HG03095 (cell line): ENCODE measurements around the gene PECR.
A peak's percentile ranks its signal among the peaks of the same experiment; 100 is the strongest.
"Not testable (repeated sequence)": the region's sequence is repeated elsewhere in the genome, so short reads cannot be mapped to it uniquely, and the experiment has no call there.

ENCODE experiments used
- ATAC-seq: cut with Tn5 transposase; IDR thresholded peaks from one replicate; pipeline ENCODE4 v1.9.1; 2021; ENCODE audit warnings: moderate library complexity; ENCODE audit not compliant: unreplicated experiment

PECR gene

GRCh38 chr2:216031960-216032689 lies 49.5 kb downstream of the PECR start:
- peak; percentile 76 for ATAC-seq

DNA sequence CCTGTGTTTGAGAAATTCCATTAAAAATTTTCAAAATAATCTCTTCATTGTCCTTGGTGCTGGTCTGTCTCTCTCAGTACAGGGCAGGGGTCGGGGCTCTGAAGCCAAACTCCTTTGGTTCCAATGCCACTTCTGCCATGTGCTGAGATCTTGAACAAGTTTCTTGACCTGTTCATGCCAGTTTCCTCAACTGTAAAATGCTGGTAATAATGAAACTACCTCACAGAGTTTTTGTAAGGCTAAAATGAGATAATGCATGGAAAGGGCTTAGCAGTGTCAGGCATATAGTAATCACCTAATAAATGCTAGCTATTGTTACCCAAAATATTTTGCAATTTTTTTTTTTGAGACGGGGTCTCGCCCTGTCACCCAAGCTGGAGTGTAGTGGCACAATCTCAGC lies 51.4 kb downstream of the PECR start:
- ATAC-seq = no peak

GRCh38 chr2:216029416-216030129 lies 52.0 kb downstream of the PECR start:
- ATAC-seq = no peak

GRCh38 chr2:216024779-216025336 lies 56.8 kb downstream of the PECR start:
- no peak for ATAC-seq

- ATAC-seq = peak; percentile 76
Measured at GRCh38 chr2:216023055-216023648, 58.5 kb downstream of the PECR start.

DNA sequence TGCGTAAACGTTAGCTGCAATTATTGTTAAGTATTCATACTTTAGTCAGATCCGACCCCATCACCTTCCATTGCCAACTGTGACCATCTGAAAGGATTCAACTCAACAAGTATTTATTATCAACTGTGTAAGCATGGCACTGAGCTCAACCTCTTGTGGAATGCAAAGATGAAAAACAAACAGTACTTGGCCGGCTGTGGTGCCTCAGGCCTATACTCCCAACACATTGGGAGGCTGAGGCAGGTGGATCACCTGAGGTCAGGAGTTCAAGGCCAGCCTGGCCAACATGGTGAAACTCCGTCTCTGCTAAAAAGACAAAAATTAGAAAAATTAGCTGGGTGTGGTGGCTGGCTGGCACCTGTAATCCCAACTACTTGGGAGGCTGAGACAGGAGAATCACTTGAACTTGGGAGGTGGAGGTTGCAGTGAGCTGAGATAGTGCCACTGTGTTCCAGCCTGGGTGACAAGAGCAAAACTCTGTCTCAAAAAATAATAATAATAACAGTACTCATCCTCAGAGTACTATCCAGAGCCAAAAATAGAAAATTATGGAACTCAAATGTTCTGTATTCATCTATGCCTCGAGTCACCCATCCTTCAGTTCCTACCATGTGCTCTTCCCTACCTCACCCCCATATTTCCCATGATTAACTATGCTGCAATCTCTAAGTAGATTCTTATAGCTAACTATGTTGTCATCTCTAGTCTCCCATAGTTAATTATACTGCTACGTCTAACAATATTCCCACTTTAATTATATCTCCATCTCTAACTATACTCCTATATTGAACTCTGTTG lies 59.6 kb downstream of the PECR start:
- no peak for ATAC-seq

DNA sequence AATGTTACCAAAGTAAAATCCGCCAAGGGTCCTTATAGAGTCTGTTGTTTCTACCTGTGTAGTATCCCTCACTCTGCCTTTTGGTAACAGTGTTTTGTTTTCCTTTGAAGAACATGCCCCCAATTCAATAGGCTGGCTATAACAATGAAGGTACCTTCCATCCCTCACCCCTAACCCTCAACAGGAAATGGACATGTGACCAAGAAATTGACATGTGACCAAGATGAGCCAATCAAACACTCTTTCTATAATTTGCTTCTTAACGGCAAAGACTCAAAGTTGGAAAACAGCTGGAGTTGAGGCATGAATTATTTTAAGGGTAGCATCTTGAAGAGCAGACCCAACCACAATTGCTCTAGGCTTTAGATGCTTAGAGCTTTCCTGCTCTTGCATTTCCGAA lies 62.9 kb downstream of the PECR start:
- no peak for ATAC-seq

DNA sequence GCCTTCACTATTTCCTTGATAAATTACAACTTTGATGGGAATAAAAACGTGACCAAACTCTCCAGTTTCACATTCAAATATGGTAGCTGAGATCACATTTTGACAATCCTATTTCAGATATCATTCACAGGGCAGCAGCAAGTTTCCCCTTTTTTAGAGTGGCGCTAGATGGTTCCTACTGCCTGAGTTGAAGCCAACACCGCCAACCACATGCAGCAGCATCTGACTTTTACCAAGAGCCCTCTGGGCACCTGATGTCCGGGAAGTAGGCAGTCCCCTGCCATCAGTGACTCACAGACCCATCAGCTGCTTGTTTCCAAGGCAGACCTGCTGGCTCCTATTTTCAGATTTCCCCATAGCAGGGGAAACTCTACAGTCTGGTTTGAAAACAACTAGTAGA lies 64.2 kb downstream of the PECR start:
- ATAC-seq = no peak

DNA sequence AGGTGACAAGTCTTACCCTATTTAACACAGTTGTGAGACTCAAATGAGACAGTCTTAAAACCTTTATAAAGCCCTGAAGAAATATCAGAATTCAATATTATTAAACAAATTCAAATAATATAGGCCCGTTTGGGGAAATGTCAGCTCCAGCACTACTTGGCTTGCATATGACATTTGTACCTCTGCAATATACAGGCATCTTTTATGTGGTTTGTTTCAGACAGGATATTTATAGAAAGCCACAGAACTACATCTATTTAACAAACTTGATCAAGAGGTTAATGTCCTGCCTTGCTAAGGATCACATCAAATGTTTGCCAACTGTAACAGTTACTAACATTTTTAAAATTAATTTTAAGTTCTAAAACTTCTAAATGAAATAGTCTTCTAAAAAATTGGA lies 65.0 kb downstream of the PECR start:
- no peak for ATAC-seq

GRCh38 chr2:216015722-216016464 lies 65.7 kb downstream of the PECR start:
- peak; percentile 79 for ATAC-seq

DNA sequence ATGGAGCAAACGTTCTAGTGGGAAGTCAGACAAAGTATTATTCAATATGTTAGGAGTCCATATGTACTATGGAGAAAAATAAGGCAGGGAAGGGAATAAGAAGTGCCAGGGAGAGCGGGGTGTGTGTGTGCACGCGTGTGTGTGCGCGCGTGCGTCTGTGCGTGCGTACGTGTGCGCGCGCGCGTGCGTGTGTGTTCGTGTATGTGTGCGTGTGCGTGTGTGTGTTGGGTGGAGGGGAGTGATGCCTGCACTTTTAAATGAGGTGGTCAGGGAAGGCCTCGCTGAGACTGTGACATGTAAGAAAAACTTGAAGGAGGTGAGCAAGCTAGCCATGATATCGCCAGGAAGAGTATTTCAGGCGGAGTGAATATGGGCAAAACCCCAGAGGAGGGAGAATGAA lies 66.6 kb downstream of the PECR start:
- no peak for ATAC-seq

GRCh38 chr2:216014006-216014405 lies 67.6 kb downstream of the PECR start:
- ATAC-seq = no peak

DNA sequence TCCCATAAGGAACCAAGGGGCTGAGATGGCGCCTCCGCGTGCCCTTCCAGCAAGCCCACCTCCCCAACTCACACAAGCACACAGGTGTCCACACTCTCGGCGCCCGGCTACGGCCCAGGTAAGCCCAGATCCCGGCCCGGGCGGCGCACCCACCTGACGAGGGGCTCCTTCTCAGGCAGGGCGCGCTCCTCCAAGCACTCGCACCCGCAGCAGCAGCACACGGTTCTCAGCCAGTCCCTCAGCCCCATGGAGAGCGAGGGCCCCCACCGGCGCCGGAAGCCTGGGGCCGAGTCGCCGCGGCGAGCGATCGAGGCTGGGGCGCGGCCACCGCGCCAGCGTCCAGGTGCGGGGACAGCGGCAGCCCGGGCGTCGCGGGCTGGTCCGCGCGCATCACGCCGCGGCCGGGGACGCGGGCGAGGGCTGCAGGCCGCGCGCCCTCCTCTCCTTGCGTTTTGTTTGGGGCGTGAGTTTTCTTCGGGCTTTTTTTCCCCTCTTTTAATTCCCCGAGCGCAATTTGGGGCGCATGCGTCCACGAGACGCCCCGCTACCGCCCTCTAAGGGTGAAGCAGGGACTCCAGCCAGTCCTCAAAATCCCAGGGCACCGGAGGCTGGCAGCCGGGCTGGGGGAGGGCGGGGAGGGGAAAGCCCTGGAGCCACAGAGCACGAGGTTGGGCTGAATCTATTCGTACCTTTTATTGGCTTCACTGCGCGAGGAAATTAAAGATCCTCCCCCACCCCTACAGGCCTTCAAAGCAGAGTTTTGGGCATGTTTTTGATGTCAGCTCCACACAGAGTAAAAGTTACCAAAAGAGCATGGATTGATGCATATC lies 68.3 kb downstream of the PECR start, which contains the start of gene MREG:
MREG (minus strand) TSS at position 472 of the 830 bp plus-strand sequence; CDS start at position 248, 224 bp downstream.
- ATAC-seq = peak; percentile 45

DNA sequence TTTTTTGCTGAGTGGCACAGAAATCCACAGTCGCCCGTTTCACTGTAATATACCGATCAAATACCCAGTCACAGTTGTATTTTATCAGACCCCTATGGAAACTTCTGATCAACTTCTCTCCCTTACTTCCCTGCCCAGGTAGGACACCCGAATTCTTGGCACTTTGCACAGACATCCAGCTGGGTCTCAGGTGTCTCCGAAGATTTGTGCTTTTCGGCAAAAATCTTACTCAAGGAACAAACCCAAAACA lies 68.9 kb downstream of the PECR start:
- ATAC-seq = no peak

- no peak for ATAC-seq
Measured at GRCh38 chr2:216012133-216012829, 69.3 kb downstream of the PECR start.

- ATAC-seq = not testable (repeated sequence)
Measured at GRCh38 chr2:216009215-216009614, 72.4 kb downstream of the PECR start.

DNA sequence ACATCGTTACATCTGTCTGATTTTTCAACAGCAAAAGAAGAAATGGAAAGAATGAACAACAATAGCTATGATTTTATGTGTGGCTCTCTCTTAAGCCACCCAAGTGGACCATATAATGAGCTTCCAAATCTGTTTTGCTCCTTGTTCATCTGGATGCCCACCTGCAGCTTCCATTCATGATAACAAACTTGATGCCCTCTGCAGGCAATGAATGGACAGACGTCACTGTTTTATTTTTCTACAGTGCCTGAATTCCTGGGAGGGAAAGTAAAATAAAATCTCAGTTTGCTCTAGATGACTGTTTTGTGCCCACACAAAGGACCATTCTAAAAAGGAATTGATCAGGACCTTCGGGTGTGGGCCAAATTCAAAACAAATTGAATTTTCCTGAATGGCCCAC lies 73.2 kb downstream of the PECR start:
- no peak for ATAC-seq

DNA sequence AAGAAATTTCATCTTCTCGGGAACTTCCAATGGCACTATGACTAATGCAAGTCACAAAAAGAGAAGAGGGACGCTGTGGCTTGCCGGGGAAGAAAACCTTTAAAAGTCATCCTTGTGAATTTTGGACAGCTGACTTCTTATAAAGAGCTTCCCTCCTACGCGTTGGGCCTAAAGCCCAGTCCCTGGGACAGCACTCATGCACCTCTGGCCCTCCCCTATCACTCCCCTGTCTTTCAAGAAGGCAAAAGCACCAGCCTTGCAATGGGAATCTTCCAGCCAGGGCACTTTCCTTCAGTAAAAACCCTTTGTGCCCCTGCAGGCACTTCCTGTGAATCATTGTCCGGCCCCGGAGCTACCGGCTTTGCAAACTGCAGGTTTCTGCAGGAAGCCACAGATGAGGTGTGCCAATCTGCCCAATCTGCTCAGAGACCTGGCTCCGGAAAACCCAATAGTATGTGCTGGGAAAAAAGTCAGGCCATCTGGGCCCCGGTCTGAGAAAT lies 75.4 kb downstream of the PECR start:
- ATAC-seq = peak; percentile 38
